DOHH2 (cell line): ENCODE results near the gene SPATA13.
"Not testable (repeated sequence)": the region's sequence is repeated elsewhere in the genome, so short reads cannot be mapped to it uniquely, and the experiment has no call there.

ENCODE experiments used
- CTCF ChIP-seq: fragments of 200-600 bp; sonication (generic); IDR thresholded peaks from one replicate; pipeline ENCODE4 v1.5.1; 2014; ENCODE audit warnings: antibody characterized with exemption, mild to moderate bottlenecking, low read depth, low read length; ENCODE audit not compliant: poor library complexity, severe bottlenecking
- EZH2phosphoT487 ChIP-seq: fragments of 200-600 bp; sonication (generic); IDR thresholded peaks from 2 replicates; pipeline ENCODE4 v1.6.1; 2017; ENCODE audit warnings: borderline replicate concordance, mild to moderate bottlenecking, antibody characterized with exemption, low read length, moderate library complexity, mixed read lengths

DNA sequence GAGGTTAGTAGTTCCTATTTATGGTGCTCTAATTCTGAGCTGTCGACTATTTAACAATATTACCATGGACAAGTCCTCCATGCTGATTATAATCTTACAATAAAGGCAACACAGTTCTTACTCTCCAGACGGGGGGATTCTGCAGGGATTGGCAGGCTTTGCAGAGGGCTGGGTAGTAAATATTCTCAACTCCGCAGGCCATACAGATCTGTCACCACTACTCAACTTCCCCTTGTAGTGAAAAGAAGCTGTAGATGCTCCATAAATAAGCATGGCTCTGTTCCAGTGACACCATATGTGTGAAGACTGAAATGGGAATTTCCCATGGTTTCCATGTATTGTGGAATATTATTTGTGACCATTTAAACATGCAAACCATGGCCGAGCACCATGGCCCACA is 158.4 kb downstream of the SPATA13 start:
- TF ChIP-seq CTCF, EZH2phosphoT487: not testable (repeated sequence)
